ENCODE results near the gene CTSZ. TPM values are rescaled to one million over a fixed set of nuclear protein-coding genes. Genes with fewer than 3 reads are reported as not detected.

Gene CTSZ
- total RNA-seq, 2 experiments from 2014 or later = 48.9 to 49.2 TPM

- H3K27me3 Mint-ChIP-seq = no peaks in the 10 kb centered on the region
- no peaks in the 10 kb centered on the region for H3K9me3 Mint-ChIP-seq
- H3K4me3 Mint-ChIP-seq = no peak overlapping the region
- H3K4me1 Mint-ChIP-seq = peaks cover 46% of the 10 kb centered on the region
- ATAC-seq (ENCODE audit: low read depth) (no peak), DNase-seq (no peak)
- H3K36me3 Mint-ChIP-seq = peaks cover 45% of the 10 kb centered on the region
- H3K27ac Mint-ChIP-seq = no peak overlapping the region
- POLR2A ChIA-PET = interaction anchor here (1.2 to 2.2 kb wide), 2 partner anchors 10 to 13 kb away, joined by 4 to 5 read pairs; no protein-coding TSS in a partner anchor
These were observed 20.8 kb upstream of the CTSZ start for GRCh38 chr20:59027741-59028320.

DNA sequence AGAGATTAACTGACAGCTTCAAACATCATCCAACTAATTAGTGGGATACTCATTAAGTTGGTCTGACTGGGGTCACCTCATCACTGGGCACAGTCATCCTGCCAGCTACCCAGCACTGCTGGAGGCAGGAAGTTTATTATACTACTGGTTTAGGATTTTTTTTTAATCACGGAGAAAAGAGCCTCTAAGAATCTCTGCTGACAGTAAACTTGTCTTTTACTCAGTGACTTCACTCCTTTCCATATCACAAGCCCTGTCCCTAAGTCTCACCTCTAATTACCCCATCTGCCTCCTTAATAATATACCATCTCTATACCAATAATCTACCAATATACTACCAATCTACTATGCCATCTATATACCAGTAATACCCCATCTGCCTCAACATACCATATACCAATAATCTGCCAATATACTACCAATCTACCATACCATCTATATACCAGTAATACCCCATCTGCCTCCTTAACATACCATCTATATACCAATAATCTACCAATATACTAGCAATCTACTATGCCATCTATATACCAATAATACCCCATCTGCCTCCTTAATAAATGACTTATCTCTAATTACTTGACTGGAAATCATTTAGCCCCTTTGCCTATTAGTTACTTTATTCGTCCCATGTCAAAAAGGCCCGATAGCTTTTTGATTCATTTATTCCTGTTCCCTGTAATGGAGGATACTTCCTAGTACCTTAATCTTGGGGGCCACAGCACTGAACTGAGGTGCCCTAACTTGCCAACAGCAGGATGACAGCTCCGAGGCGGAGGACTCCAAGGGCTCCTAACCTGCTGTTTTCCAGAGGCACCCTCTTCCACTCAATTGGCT is 20.1 kb upstream of the CTSZ start:
- POLR2A ChIA-PET = interaction anchor here (2.2 kb wide), 1 partner anchor 12 kb away, joined by 5 read pairs; no protein-coding TSS in a partner anchor
- Mint-ChIP-seq H3K27me3 (no peaks in the 10 kb centered on the region), H3K27ac (peak overlapping the region; percentile 26), H3K36me3 (peaks cover 46% of the 10 kb centered on the region), H3K4me3 (no peak overlapping the region), H3K4me1 (peaks cover 44% of the 10 kb centered on the region), H3K9me3 (no peaks in the 10 kb centered on the region)
- DNase-seq = no peak
- no peak for ATAC-seq (ENCODE audit: low read depth)

GRCh38 chr20:59025511-59025910 is 18.5 kb upstream of the CTSZ start:
- POLR2A ChIA-PET = interaction anchor here (1.6 kb wide), 1 partner anchor 136 kb away, joined by 4 read pairs; no protein-coding TSS in a partner anchor
- no peak overlapping the region for H3K4me3 Mint-ChIP-seq
- peaks cover 37% of the 10 kb centered on the region for H3K4me1 Mint-ChIP-seq
- ATAC-seq (ENCODE audit: low read depth) (no peak), DNase-seq (no peak)
- H3K36me3 Mint-ChIP-seq = peaks cover 43% of the 10 kb centered on the region
- H3K27ac Mint-ChIP-seq = no peak overlapping the region
- H3K27me3 Mint-ChIP-seq = no peaks in the 10 kb centered on the region
- H3K9me3 Mint-ChIP-seq = no peaks in the 10 kb centered on the region

- H3K27me3 Mint-ChIP-seq = no peaks in the 10 kb centered on the region
- no peak overlapping the region for H3K27ac Mint-ChIP-seq
- POLR2A ChIA-PET = interaction anchor here (1.6 kb wide), 1 partner anchor 136 kb away, joined by 4 read pairs; no protein-coding TSS in a partner anchor
- ATAC-seq (ENCODE audit: low read depth) (no peak), DNase-seq (no peak)
- H3K4me3 Mint-ChIP-seq = no peak overlapping the region
- no peaks in the 10 kb centered on the region for H3K9me3 Mint-ChIP-seq
- H3K4me1 Mint-ChIP-seq = peaks cover 33% of the 10 kb centered on the region
- H3K36me3 Mint-ChIP-seq = peaks cover 41% of the 10 kb centered on the region
These were observed 18.0 kb upstream of the CTSZ start for GRCh38 chr20:59025086-59025485.

DNA sequence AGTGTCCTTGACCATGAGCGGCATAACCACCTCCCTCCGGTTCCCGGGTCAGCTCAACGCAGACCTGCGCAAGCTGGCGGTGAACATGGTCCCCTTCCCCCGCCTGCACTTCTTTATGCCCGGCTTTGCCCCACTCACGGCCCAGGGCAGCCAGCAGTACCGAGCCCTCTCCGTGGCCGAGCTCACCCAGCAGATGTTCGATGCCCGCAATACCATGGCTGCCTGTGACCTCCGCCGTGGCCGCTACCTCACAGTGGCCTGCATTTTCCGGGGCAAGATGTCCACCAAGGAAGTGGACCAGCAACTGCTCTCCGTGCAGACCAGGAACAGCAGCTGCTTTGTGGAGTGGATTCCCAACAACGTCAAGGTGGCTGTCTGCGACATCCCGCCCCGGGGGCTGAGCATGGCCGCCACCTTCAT is 17.1 kb upstream of the CTSZ start:
- H3K4me3 Mint-ChIP-seq = no peak overlapping the region
- DNase-seq (no peak), ATAC-seq (ENCODE audit: low read depth) (no peak)
- POLR2A ChIA-PET = interaction anchor here (1.1 kb wide), 1 partner anchor 19 kb away, joined by 3 read pairs; no protein-coding TSS in a partner anchor
- no peak overlapping the region for H3K27ac Mint-ChIP-seq
- H3K27me3 Mint-ChIP-seq = no peaks in the 10 kb centered on the region
- peaks cover 24% of the 10 kb centered on the region for H3K4me1 Mint-ChIP-seq
- H3K9me3 Mint-ChIP-seq = no peaks in the 10 kb centered on the region
- H3K36me3 Mint-ChIP-seq = peaks cover 34% of the 10 kb centered on the region

- peaks cover 19% of the 10 kb centered on the region for H3K4me1 Mint-ChIP-seq
- no peak overlapping the region for H3K4me3 Mint-ChIP-seq
- no peaks in the 10 kb centered on the region for H3K9me3 Mint-ChIP-seq
- no peak overlapping the region for H3K27ac Mint-ChIP-seq
- POLR2A ChIA-PET = interaction anchor here (0.9 to 1.1 kb wide), 2 partner anchors 9 to 19 kb away, joined by 3 to 7 read pairs; partner anchors contain the start of gene ATP5F1E
- H3K27me3 Mint-ChIP-seq = no peaks in the 10 kb centered on the region
- no peak for DNase-seq
- no peak for ATAC-seq (ENCODE audit: low read depth)
- peaks cover 29% of the 10 kb centered on the region for H3K36me3 Mint-ChIP-seq
These were observed 16.6 kb upstream of the CTSZ start for GRCh38 chr20:59023616-59024015.

GRCh38 chr20:59022754-59023153 is 15.7 kb upstream of the CTSZ start:
- Mint-ChIP-seq H3K4me1 (peaks cover 13% of the 10 kb centered on the region), H3K36me3 (peaks cover 24% of the 10 kb centered on the region), H3K4me3 (no peak overlapping the region), H3K27ac (no peak overlapping the region), H3K9me3 (no peaks in the 10 kb centered on the region), H3K27me3 (no peaks in the 10 kb centered on the region)
- DNase-seq (no peak), ATAC-seq (ENCODE audit: low read depth) (no peak)
- POLR2A ChIA-PET = interaction anchor here (0.9 to 1.2 kb wide), 3 partner anchors 9 to 18 kb away, joined by 3 to 7 read pairs (median 3); partner anchors contain the start of gene ATP5F1E

GRCh38 chr20:59020938-59021551 is 14.0 kb upstream of the CTSZ start:
- H3K36me3 Mint-ChIP-seq = peaks cover 14% of the 10 kb centered on the region
- no peaks in the 10 kb centered on the region for H3K9me3 Mint-ChIP-seq
- H3K27ac Mint-ChIP-seq = no peak overlapping the region
- H3K4me3 Mint-ChIP-seq = no peak overlapping the region
- no peaks in the 10 kb centered on the region for H3K27me3 Mint-ChIP-seq
- POLR2A ChIA-PET = no interaction called here
- ATAC-seq (ENCODE audit: low read depth) (no peak), DNase-seq (no peak)
- peaks cover 13% of the 10 kb centered on the region for H3K4me1 Mint-ChIP-seq

GRCh38 chr20:59019217-59019616 is 12.2 kb upstream of the CTSZ start, which contains the start of gene TUBB1:
TUBB1 (plus strand) TSS chr20:59019429; CDS start chr20:59019523, 94 bp downstream.
- H3K27me3 Mint-ChIP-seq = no peaks in the 10 kb centered on the region
- H3K36me3 Mint-ChIP-seq = peaks cover 3% of the 10 kb centered on the region
- no peak within 1 kb of the TSS for H3K27ac Mint-ChIP-seq
- ATAC-seq (ENCODE audit: low read depth) (no peak), DNase-seq (no peak)
- no peak within 1 kb of the TSS for H3K4me3 Mint-ChIP-seq
- peaks cover 19% of the 10 kb centered on the region for H3K4me1 Mint-ChIP-seq
- POLR2A ChIA-PET = interaction anchor here (1.5 kb wide), 1 partner anchor 14 kb away, joined by 8 read pairs; the partner anchor contains the start of gene ATP5F1E
- no peaks in the 10 kb centered on the region for H3K9me3 Mint-ChIP-seq

DNA sequence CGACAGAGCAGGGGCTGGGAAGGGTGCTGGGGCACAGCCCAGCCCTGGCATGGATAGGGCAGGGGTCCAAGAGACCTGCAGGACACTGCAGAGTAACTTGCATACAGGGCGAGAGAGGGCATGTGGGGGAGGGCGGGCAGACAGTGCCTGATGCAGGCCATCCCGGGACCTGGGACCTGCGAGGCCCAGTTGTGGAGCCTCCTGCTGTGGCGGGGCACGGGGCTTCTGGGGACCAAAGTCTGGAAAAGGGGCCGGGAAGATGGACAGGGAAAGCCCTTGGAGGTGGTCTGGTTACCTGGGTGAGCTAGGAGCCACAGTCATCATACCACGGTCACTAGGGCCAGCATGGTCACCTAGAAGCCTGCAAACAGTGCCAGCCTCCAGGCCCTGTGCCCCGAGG is 11.8 kb upstream of the CTSZ start:
- Mint-ChIP-seq H3K9me3 (no peaks in the 10 kb centered on the region), H3K4me3 (no peak overlapping the region), H3K36me3 (peaks cover 2% of the 10 kb centered on the region), H3K4me1 (peaks cover 23% of the 10 kb centered on the region), H3K27ac (no peak overlapping the region), H3K27me3 (no peaks in the 10 kb centered on the region)
- no peak for DNase-seq
- no peak for ATAC-seq (ENCODE audit: low read depth)
- POLR2A ChIA-PET = interaction anchor here (0.7 to 1.5 kb wide), 4 partner anchors 9 to 389 kb away, joined by 3 to 8 read pairs (median 4); partner anchors contain the start of gene ATP5F1E

- DNase-seq = no peak
- POLR2A ChIA-PET = interaction anchor here (0.9 to 5.4 kb wide), 3 partner anchors 11 to 31 kb away, joined by 4 to 36 read pairs (median 4); partner anchors contain the start of gene ATP5F1E
- Mint-ChIP-seq H3K4me3 (no peak overlapping the region), H3K27me3 (no peaks in the 10 kb centered on the region), H3K27ac (peak overlapping the region; percentile 37), H3K9me3 (no peaks in the 10 kb centered on the region), H3K4me1 (peaks cover 33% of the 10 kb centered on the region), H3K36me3 (peaks cover 2% of the 10 kb centered on the region)
- no peak for ATAC-seq (ENCODE audit: low read depth)
These were observed 10.6 kb upstream of the CTSZ start for GRCh38 chr20:59017493-59018231.

- Mint-ChIP-seq H3K27me3 (no peaks in the 10 kb centered on the region), H3K36me3 (no peaks in the 10 kb centered on the region), H3K4me1 (peaks cover 40% of the 10 kb centered on the region), H3K27ac (peak overlapping the region; percentile 37), H3K4me3 (peak overlapping the region; percentile 36), H3K9me3 (no peaks in the 10 kb centered on the region)
- ATAC-seq (ENCODE audit: low read depth) = no peak
- POLR2A ChIA-PET = interaction anchor here (0.9 to 5.4 kb wide), 2 partner anchors 15 to 31 kb away, joined by 4 to 36 read pairs; partner anchors contain the start of gene ATP5F1E
- no peak for DNase-seq
These were observed 9.9 kb upstream of the CTSZ start for GRCh38 chr20:59016795-59017492.
